CD4-positive, alpha-beta memory T cell (primary cell): ENCODE data around the gene TMEM95. TPM values are rescaled to one million over a fixed set of nuclear protein-coding genes. Genes with fewer than 3 reads are reported as not detected.

ENCODE experiments used
- CTCF ChIA-PET: fragments of 350-600 bp; sonication (Branson Sonifier 250); formaldehyde crosslinking; loops from one replicate; lab custom pipeline; 2021; ENCODE audit warnings: inconsistent platforms; ENCODE audit not compliant: partially characterized antibody; lab: Charles Lee
- POLR2A ChIA-PET: fragments of 350-600 bp; sonication (Branson Sonifier 250); formaldehyde crosslinking; loops from one replicate; lab custom pipeline; 2021; ENCODE audit not compliant: partially characterized antibody; lab: Charles Lee
- DNase-seq, 5 donors: peaks; one replicate each; pipeline versions ENCODE4 v3.0.0 to v3.0.0-alpha.2; 2020 to 2022; ENCODE audit warnings: mixed read lengths in 1 of 5
- H3K27ac ChIP-seq: one replicate; pipeline ENCODE4 v1.7.0; 2013; ENCODE audit warnings: low read depth, low read length
- H3K27me3 ChIP-seq: 2 replicates; pipeline ENCODE4 v1.7.0; 2013; ENCODE audit warnings: mild to moderate bottlenecking, low read length, moderate library complexity; ENCODE audit not compliant: insufficient read depth
- H3K36me3 ChIP-seq: 2 replicates; pipeline ENCODE4 v1.7.0; 2013; ENCODE audit warnings: mild to moderate bottlenecking, low read length, moderate library complexity; ENCODE audit not compliant: insufficient read depth
- H3K4me1 ChIP-seq: 2 replicates; pipeline ENCODE4 v1.7.0; 2013; ENCODE audit warnings: mild to moderate bottlenecking, low read length, moderate library complexity; ENCODE audit not compliant: insufficient read depth
- H3K4me3 ChIP-seq, 2 donors: one replicate each; pipeline ENCODE4 v1.7.0; 2013; ENCODE audit warnings: low read length in 2 of 2, mild to moderate bottlenecking in 1 of 2
- H3K9me3 ChIP-seq, 2 donors: one replicate each; pipeline ENCODE4 v1.7.0; 2013; ENCODE audit warnings: low read length in 2 of 2, control low read depth in 1 of 2; ENCODE audit not compliant: control insufficient read depth in 1 of 2
- H3K27ac Mint-ChIP-seq, 7 donors: one replicate each; pipeline ENCODE4 v1.8.0; 2020 to 2021; ENCODE audit warnings: mixed read lengths in 7 of 7, mild to moderate bottlenecking in 6 of 7, inconsistent platforms in 3 of 7, moderate library complexity in 3 of 7
- H3K27me3 Mint-ChIP-seq, 2 donors: one replicate each; pipeline ENCODE4 v1.8.0; 2020 to 2021; ENCODE audit warnings: mixed read lengths in 2 of 2
- H3K36me3 Mint-ChIP-seq, 2 donors: one replicate each; pipeline ENCODE4 v1.8.0; 2020 to 2021; ENCODE audit warnings: mixed read lengths in 2 of 2, inconsistent platforms in 1 of 2, mild to moderate bottlenecking in 1 of 2
- H3K4me1 Mint-ChIP-seq, 4 donors: one replicate each; pipeline ENCODE4 v1.8.0; 2020 to 2021; ENCODE audit warnings: mixed read lengths in 4 of 4, mild to moderate bottlenecking in 1 of 4
- H3K4me3 Mint-ChIP-seq, 8 donors: one replicate each; pipeline ENCODE4 v1.8.0; 2020 to 2021; ENCODE audit warnings: mixed read lengths in 8 of 8, mild to moderate bottlenecking in 7 of 8, moderate library complexity in 6 of 8, inconsistent platforms in 3 of 8
- H3K9me3 Mint-ChIP-seq, 8 donors: one replicate each; pipeline ENCODE4 v1.8.0; 2020 to 2021; ENCODE audit warnings: mixed read lengths in 8 of 8, mild to moderate bottlenecking in 5 of 8, inconsistent platforms in 3 of 8, moderate library complexity in 1 of 8
- intact Hi-C: fragments of 100-400 bp; cut with micrococcal nuclease; formaldehyde crosslinking; loops from one replicate; pipeline ENCODE4 v1.15.1; 2023
- polyA plus RNA-seq, 2 donors: library from polyadenylated mRNA; unstranded; fragments of 300-500 nt; fragmentation: Illumina TruSeq; gene quantifications; one replicate each; pipeline ENCODE4 v1.2.3, GENCODE V29; 2021
- total RNA-seq, 2 experiments: library from RNA; stranded (reverse); gene quantifications; one replicate each; pipeline ENCODE4 v1.2.3, GENCODE V29; 2021

Gene TMEM95
- total and polyA plus RNA-seq, 4 experiments from 2014 or later = not detected

DNA sequence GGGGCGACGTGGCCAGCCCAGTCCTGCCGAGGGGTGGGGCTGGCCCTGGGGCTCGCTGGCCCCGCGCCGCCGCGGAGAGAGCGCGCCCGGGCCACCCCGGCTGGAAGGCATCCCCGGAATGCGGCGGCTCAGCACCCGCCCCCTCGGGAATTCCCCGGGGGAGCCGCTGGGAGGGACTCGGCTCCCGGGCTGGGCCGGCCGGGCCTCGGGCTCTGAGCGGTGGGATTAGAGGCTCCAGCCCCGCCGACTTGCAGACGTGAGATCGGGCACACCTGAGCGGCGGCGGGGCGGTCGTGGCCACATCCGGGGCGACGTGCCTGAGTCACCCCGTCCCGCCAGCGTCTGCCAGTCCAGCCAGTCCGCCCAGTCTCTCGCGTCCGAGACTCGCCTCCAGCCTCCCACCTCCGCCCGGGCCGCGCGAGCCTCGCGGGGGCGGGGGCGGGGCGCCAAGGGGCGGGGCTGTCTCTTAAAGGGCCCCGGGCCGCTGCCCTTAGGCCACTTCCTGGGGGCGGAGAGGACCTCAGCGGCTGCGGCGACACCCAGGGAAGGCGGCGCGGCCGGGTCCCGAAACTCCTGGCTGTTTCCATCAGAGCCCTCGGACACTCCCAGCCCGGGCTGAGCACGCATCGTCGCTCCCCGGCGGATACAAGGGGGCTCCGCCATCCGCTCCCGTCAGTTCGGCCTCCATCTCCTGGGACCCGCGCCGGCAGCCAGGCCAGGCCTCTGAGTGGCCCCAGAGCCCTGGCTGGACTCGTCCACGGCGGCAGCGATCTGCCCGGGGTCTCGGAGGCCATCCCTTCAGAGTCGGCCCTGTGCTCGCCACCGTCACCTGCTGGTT, 3.1 kb upstream of the TMEM95 start, which contains the start of gene KCTD11:
Gene KCTD11 (plus strand): TSS at position 498 of the 838 bp plus-strand sequence.
- CTCF ChIA-PET = interaction anchor here (0.9 to 6.6 kb wide), 10 partner anchors 9 to 85 kb away, joined by 3 to 88 read pairs (median 6); partner anchors contain the start of genes ACAP1, FGF11, GPS2 and TMEM102
- Histone ChIP-seq H3K9me3 (no peaks in the 10 kb centered on the region), H3K36me3 (peaks cover 25% of the 10 kb centered on the region), H3K27me3 (no peaks in the 10 kb centered on the region), H3K4me3 (peak within 1 kb of the TSS; percentile 29 to 49), H3K27ac (peak within 1 kb of the TSS; percentile 68), H3K4me1 (peaks cover 44% of the 10 kb centered on the region)
- no peaks in the 10 kb centered on the region for H3K27me3 Mint-ChIP-seq
- POLR2A ChIA-PET = interaction anchor here (0.7 to 8.0 kb wide), 25 partner anchors 9 to 335 kb away, joined by 3 to 146 read pairs (median 5); partner anchors contain the start of genes ACAP1, GPS2, NEURL4 and POLR2A
- peak; percentile 64 to 88 (median 68) for DNase-seq
- peaks cover 0 to 2% (median 0%) of the 10 kb centered on the region in 8 donors for H3K9me3 Mint-ChIP-seq
- H3K4me3 Mint-ChIP-seq = peak within 1 kb of the TSS; percentile 80 to 95 (median 84)
- peaks cover 21 to 61% (median 40%) of the 10 kb centered on the region in 4 donors for H3K4me1 Mint-ChIP-seq
- intact Hi-C loops = loop anchor here (1.0 to 5.0 kb wide), 9 partner anchors 16 to 335 kb away; partner anchors contain the start of genes ACAP1, EIF5A, NEURL4 and PLSCR3
- peak within 1 kb of the TSS; percentile 62 to 95 (median 87) for H3K27ac Mint-ChIP-seq
- H3K36me3 Mint-ChIP-seq = peaks cover 4 to 29% of the 10 kb centered on the region in 2 donors

DNA sequence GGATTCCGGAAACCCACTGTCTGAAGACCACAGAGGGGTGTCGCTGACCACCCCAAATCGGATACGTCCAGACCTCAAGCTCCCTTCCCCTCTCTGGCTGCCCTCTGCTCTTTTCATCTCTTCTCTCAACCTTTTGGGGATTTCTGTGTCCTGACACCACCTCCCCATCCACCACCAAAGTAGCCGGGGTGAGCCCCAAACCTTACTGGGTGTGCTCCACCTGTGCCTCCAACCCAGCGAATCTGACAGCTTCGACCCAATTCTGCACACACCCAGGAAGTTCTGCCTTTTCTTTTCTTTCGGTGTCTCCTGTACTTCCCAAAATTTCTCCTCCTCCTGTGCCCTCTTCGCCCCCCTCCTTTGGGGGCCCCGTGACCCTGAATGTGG, 2.5 kb upstream of the TMEM95 start:
- Histone ChIP-seq H3K9me3 (no peaks in the 10 kb centered on the region), H3K27ac (peak overlapping the region; percentile 68), H3K36me3 (peaks cover 19% of the 10 kb centered on the region), H3K27me3 (no peaks in the 10 kb centered on the region), H3K4me3 (peak overlapping the region; percentile 29 to 49), H3K4me1 (peaks cover 44% of the 10 kb centered on the region)
- peaks cover 21 to 58% (median 40%) of the 10 kb centered on the region in 4 donors for H3K4me1 Mint-ChIP-seq
- CTCF ChIA-PET = interaction anchor here (2.0 to 6.6 kb wide), 3 partner anchors 16 to 85 kb away, joined by 5 to 88 read pairs (median 39); partner anchors contain the start of genes ACAP1, FGF11 and TMEM102
- peaks cover under 1 to 24% of the 10 kb centered on the region in 2 donors for H3K36me3 Mint-ChIP-seq
- POLR2A ChIA-PET = interaction anchor here (1.0 to 5.0 kb wide), 8 partner anchors 16 to 223 kb away, joined by 3 to 41 read pairs (median 6); partner anchors contain the start of genes ACAP1, POLR2A, SENP3 and TMEM102
- H3K9me3 Mint-ChIP-seq = peaks cover 0 to 2% (median 0%) of the 10 kb centered on the region in 8 donors
- peak overlapping the region; percentile 75 to 95 (median 84) for H3K4me3 Mint-ChIP-seq
- peak in 1 of 5 donors; percentile 38 for DNase-seq
- H3K27ac Mint-ChIP-seq = peak overlapping the region; percentile 58 to 95 (median 87)
- intact Hi-C loops = loop anchor here (1.0 to 5.0 kb wide), 5 partner anchors 40 to 335 kb away; partner anchors contain the start of genes EIF5A, PLSCR3, TP53 and WRAP53
- H3K27me3 Mint-ChIP-seq = no peaks in the 10 kb centered on the region

DNA sequence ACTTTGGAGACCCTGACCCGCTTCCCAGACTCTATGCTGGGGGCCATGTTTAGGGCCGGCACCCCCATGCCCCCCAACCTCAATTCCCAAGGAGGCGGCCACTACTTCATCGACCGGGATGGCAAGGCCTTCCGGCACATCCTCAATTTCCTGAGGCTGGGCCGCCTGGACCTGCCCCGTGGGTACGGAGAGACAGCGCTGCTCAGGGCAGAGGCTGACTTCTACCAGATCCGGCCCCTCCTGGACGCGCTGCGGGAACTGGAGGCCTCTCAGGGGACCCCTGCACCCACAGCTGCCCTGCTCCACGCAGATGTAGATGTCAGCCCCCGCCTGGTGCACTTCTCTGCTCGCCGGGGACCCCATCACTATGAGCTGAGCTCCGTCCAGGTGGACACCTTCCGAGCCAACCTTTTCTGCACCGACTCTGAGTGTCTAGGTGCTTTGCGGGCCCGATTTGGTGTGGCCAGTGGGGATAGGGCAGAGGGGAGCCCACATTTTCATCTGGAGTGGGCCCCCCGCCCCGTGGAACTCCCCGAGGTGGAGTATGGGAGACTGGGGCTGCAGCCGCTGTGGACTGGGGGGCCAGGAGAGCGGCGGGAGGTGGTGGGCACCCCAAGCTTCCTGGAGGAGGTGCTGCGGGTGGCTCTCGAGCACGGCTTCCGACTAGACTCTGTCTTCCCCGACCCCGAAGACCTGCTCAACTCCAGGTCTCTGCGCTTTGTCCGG, 1.9 kb upstream of the TMEM95 start:
- POLR2A ChIA-PET = interaction anchor here (0.8 to 5.0 kb wide), 10 partner anchors 17 to 223 kb away, joined by 3 to 41 read pairs (median 6); partner anchors contain the start of genes ACAP1, POLR2A, SENP3 and TMEM102
- H3K36me3 Mint-ChIP-seq = peaks cover 0 to 19% of the 10 kb centered on the region in 2 donors
- H3K4me3 Mint-ChIP-seq = peak overlapping the region; percentile 75 to 95 (median 84)
- CTCF ChIA-PET = interaction anchor here (0.8 to 6.6 kb wide), 7 partner anchors 17 to 232 kb away, joined by 3 to 88 read pairs (median 5); partner anchors contain the start of genes ACAP1, FGF11 and TMEM102
- H3K27ac Mint-ChIP-seq = peak overlapping the region in 6 of 7 donors; percentile 58 to 95 (median 88)
- no peak for DNase-seq
- peak overlapping the region; percentile 68 for H3K27ac ChIP-seq
- no peaks in the 10 kb centered on the region for H3K9me3 ChIP-seq
- H3K4me3 ChIP-seq = no peak overlapping the region
- no peaks in the 10 kb centered on the region for H3K27me3 Mint-ChIP-seq
- intact Hi-C loops = loop anchor here (1.0 to 5.0 kb wide), 5 partner anchors 39 to 334 kb away; partner anchors contain the start of genes EIF5A, PLSCR3, TP53 and WRAP53
- H3K36me3 ChIP-seq = peaks cover 13% of the 10 kb centered on the region
- H3K4me1 ChIP-seq = peaks cover 44% of the 10 kb centered on the region
- peaks cover 0 to 2% (median 0%) of the 10 kb centered on the region in 8 donors for H3K9me3 Mint-ChIP-seq
- no peaks in the 10 kb centered on the region for H3K27me3 ChIP-seq
- H3K4me1 Mint-ChIP-seq = peaks cover 21 to 54% (median 40%) of the 10 kb centered on the region in 4 donors

DNA sequence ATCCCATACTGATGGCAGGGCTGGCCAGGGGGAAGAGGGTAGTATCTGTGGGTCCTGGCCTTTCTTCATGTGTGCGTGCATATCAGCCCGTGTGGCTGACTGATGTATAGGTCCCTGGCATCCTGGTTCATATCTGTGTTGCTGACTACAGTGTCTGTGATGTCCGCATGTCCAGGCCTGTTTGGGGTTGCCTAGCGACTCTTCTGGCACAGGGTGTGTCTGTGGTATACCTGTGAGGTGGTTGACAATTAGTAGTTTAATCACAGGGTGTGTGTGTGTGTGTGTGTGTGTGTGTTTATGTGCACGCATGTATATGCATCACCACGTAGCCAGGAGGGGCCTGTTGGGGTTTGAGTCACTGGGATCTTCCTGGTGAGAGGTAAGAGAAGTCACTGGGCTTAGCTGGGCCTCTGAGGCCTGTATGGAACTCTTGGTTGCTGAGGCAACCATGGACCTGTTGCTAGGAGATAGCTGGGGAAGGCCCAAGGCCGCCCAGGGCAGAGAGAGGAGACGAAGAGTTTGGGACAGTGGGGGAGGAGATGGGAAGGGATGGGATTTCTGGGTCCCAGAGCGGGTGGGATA, 603 bp upstream of the TMEM95 start:
- POLR2A ChIA-PET = interaction anchor here (1.3 to 5.0 kb wide), 8 partner anchors 18 to 206 kb away, joined by 4 to 50 read pairs (median 22); partner anchors contain the start of genes ACAP1, POLR2A, SENP3 and TMEM102
- H3K4me1 Mint-ChIP-seq = peaks cover 19 to 49% (median 35%) of the 10 kb centered on the region in 4 donors
- Histone ChIP-seq H3K27ac (no peak overlapping the region), H3K36me3 (peaks cover 3% of the 10 kb centered on the region), H3K27me3 (no peaks in the 10 kb centered on the region), H3K9me3 (no peaks in the 10 kb centered on the region), H3K4me1 (peaks cover 40% of the 10 kb centered on the region), H3K4me3 (no peak overlapping the region)
- H3K4me3 Mint-ChIP-seq = peak overlapping the region in 2 of 8 donors; percentile 25 to 50
- intact Hi-C loops = loop anchor here (5.0 kb wide), 3 partner anchors 38 to 333 kb away; partner anchors contain the start of genes EIF5A, PLSCR3, TP53 and WRAP53
- no peaks in the 10 kb centered on the region for H3K27me3 Mint-ChIP-seq
- H3K36me3 Mint-ChIP-seq = peaks cover 0 to 8% of the 10 kb centered on the region in 2 donors
- CTCF ChIA-PET = interaction anchor here (1.0 to 6.6 kb wide), 10 partner anchors 9 to 334 kb away, joined by 3 to 88 read pairs (median 14); partner anchors contain the start of genes ACAP1, FGF11, SENP3 and TMEM102
- peaks cover 0 to 2% (median 0%) of the 10 kb centered on the region in 8 donors for H3K9me3 Mint-ChIP-seq
- DNase-seq = peak in 1 of 5 donors; percentile 57
- peak overlapping the region; percentile 35 to 91 (median 73) for H3K27ac Mint-ChIP-seq

DNA sequence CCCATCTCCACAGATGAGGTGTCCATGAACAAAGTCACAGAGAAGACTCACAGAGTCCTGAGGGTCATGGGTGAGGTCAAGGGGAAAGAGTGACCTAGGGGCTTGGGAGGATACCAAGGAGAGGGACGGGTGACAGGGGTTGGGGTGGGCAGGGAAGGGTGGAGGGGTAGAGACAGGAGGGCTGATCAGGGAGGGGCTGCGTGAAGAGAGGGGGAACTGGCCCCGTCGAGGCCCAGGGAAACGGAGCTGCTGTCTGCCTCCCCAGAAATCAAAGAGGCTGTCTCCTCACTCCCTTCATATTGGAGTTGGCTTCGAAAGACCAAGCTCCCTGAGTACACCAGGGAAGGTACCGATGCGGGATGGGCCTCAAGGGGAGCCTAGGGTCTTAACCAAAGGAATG, 617 bp downstream of the TMEM95 start:
- H3K4me1 Mint-ChIP-seq = peaks cover 14 to 38% (median 27%) of the 10 kb centered on the region in 4 donors
- Histone ChIP-seq H3K4me3 (no peak overlapping the region), H3K27me3 (no peaks in the 10 kb centered on the region), H3K36me3 (no peaks in the 10 kb centered on the region), H3K4me1 (peaks cover 32% of the 10 kb centered on the region), H3K9me3 (no peaks in the 10 kb centered on the region), H3K27ac (no peak overlapping the region)
- peaks cover 0 to 2% (median 0%) of the 10 kb centered on the region in 8 donors for H3K9me3 Mint-ChIP-seq
- intact Hi-C loops = no loop called here
- H3K27ac Mint-ChIP-seq = peak overlapping the region in 2 of 7 donors; percentile 50 to 57
- H3K27me3 Mint-ChIP-seq = no peaks in the 10 kb centered on the region
- POLR2A ChIA-PET = interaction anchor here (0.9 to 5.0 kb wide), 21 partner anchors 15 to 332 kb away, joined by 3 to 50 read pairs (median 5); partner anchors contain the start of genes ACAP1, GPS2, MPDU1 and PLSCR3
- H3K36me3 Mint-ChIP-seq = peaks cover 0 to 3% of the 10 kb centered on the region in 2 donors
- CTCF ChIA-PET = interaction anchor here (0.6 to 6.6 kb wide), 48 partner anchors 11 to 332 kb away, joined by 3 to 88 read pairs (median 4); partner anchors contain the start of genes ACAP1, FGF11, MPDU1 and NLGN2
- peak overlapping the region in 1 of 8 donors; percentile 10 for H3K4me3 Mint-ChIP-seq
- DNase-seq = no peak
